Neural cell (in vitro differentiated cells): ENCODE measurements around the gene HNRNPR. TPM values are rescaled to one million over a fixed set of nuclear protein-coding genes. Genes with fewer than 3 reads are reported as not detected.

Experiments
- H2AFZ ChIP-seq: fragments of 200-600, 300-800 bp; sonication (generic), shearing (Covaris generic); 2 replicates; pipeline ENCODE4 v1.6.0; 2014; ENCODE audit warnings: low read depth, mild to moderate bottlenecking, antibody characterized with exemption, low read length, moderate library complexity
- H3F3A ChIP-seq: fragments of 200-600 bp; shearing (Covaris generic); 2 replicates; pipeline ENCODE4 v1.6.1; 2016; ENCODE audit warnings: mild to moderate bottlenecking, moderate library complexity, mixed read lengths, antibody characterized with exemption, low read length; ENCODE audit not compliant: insufficient read depth, poor library complexity, severe bottlenecking
- H3K27ac ChIP-seq: fragments of 200-600, 300-800 bp; sonication (generic), shearing (Covaris generic); 2 replicates; pipeline ENCODE4 v1.5.1; 2014; ENCODE audit warnings: mild to moderate bottlenecking, low read length, moderate library complexity
- H3K27me3 ChIP-seq: fragments of 300-800, 200-600 bp; sonication (generic), shearing (Covaris generic); 2 replicates; pipeline ENCODE4 v1.6.0; 2014; ENCODE audit warnings: mild to moderate bottlenecking, low read depth, low read length, moderate library complexity; ENCODE audit not compliant: insufficient read depth
- H3K36me3 ChIP-seq: fragments of 300-800, 200-600 bp; sonication (generic), shearing (Covaris generic); 2 replicates; pipeline ENCODE4 v1.5.1; 2014; ENCODE audit warnings: mild to moderate bottlenecking, antibody characterized with exemption, low read length, moderate library complexity; ENCODE audit not compliant: insufficient read depth
- H3K4me2 ChIP-seq: fragments of 300-800, 200-600 bp; sonication (generic), shearing (Covaris generic); 2 replicates; pipeline ENCODE4 v1.6.0; 2014; ENCODE audit warnings: mild to moderate bottlenecking, low read length
- H3K4me3 ChIP-seq: fragments of 300-800, 200-600 bp; sonication (generic), shearing (Covaris generic); 2 replicates; pipeline ENCODE4 v1.5.1; 2014; ENCODE audit warnings: mild to moderate bottlenecking, low read length, moderate library complexity
- H3K79me2 ChIP-seq: fragments of 200-600 bp; shearing (Covaris generic); replicated peaks from 2 replicates; pipeline ENCODE4 v1.6.0; 2014; ENCODE audit warnings: mild to moderate bottlenecking, low read length, moderate library complexity; ENCODE audit not compliant: insufficient read depth
- H3K9ac ChIP-seq: fragments of 300-800, 200-600 bp; sonication (generic), shearing (Covaris generic); 2 replicates; pipeline ENCODE4 v1.6.1; 2016; ENCODE audit warnings: mild to moderate bottlenecking, low read length, mixed read lengths
- H3K9me2 ChIP-seq: fragments of 200-600 bp; shearing (Covaris generic); 2 replicates; pipeline ENCODE4 v1.6.1; 2016; ENCODE audit warnings: mild to moderate bottlenecking, low read length, mixed read lengths; ENCODE audit not compliant: insufficient read depth
- H3K9me3 ChIP-seq: fragments of 200-600, 300-800 bp; sonication (generic), shearing (Covaris generic); 2 replicates; pipeline ENCODE4 v1.6.1; 2016; ENCODE audit warnings: mild to moderate bottlenecking, mixed run types, low read length, moderate library complexity, mixed read lengths
- H4K20me1 ChIP-seq: fragments of 200-600 bp; shearing (Covaris generic); 2 replicates; pipeline ENCODE4 v1.6.1; 2016; ENCODE audit warnings: mild to moderate bottlenecking, mixed run types; ENCODE audit not compliant: insufficient read depth
- CTCF ChIP-seq: fragments of 450-650 bp; IDR thresholded peaks from 2 replicates; pipeline ENCODE4 v1.5.1; 2014; ENCODE audit warnings: antibody characterized with exemption, mild to moderate bottlenecking, moderate library complexity; ENCODE audit not compliant: poor library complexity, severe bottlenecking
- EP300 ChIP-seq: fragments of 450-650 bp; conservative IDR thresholded peaks from 2 replicates; pipeline ENCODE4 v1.6.1; 2014; ENCODE audit warnings: antibody characterized with exemption, mild to moderate bottlenecking, moderate library complexity; ENCODE audit not compliant: poor library complexity, severe bottlenecking
- EZH2 ChIP-seq: fragments of 200-600, 300-800 bp; shearing (Covaris generic), sonication (generic); IDR thresholded peaks from 2 replicates; pipeline ENCODE4 v1.6.1; 2014; ENCODE audit warnings: antibody characterized with exemption, low read length, borderline replicate concordance, mild to moderate bottlenecking; ENCODE audit not compliant: insufficient read depth, poor library complexity, severe bottlenecking
- MXI1 ChIP-seq: fragments of 450-650 bp; conservative IDR thresholded peaks from 2 replicates; pipeline ENCODE4 v1.6.1; 2014; ENCODE audit warnings: antibody characterized with exemption, mild to moderate bottlenecking; ENCODE audit not compliant: poor library complexity, severe bottlenecking
- POLR2AphosphoS5 ChIP-seq: IDR thresholded peaks from 2 replicates; pipeline ENCODE4 v1.6.1; 2012
- RAD21 ChIP-seq: fragments of 450-650 bp; conservative IDR thresholded peaks from 2 replicates; pipeline ENCODE4 v1.6.1; 2014; ENCODE audit warnings: antibody characterized with exemption, mild to moderate bottlenecking, moderate library complexity
- REST ChIP-seq: IDR thresholded peaks from 2 replicates; pipeline ENCODE4 v1.6.1; 2012; ENCODE audit warnings: borderline replicate concordance
- SMC3 ChIP-seq: fragments of 450-650 bp; conservative IDR thresholded peaks from 2 replicates; pipeline ENCODE4 v1.6.1; 2014; ENCODE audit warnings: antibody characterized with exemption, mild to moderate bottlenecking, moderate library complexity; ENCODE audit not compliant: poor library complexity
- TAF1 ChIP-seq: IDR thresholded peaks from 2 replicates; pipeline ENCODE4 v1.6.1; 2012; ENCODE audit warnings: low read depth
- polyA plus RNA-seq: library from polyadenylated mRNA; depleted of rRNA; stranded (reverse); fragments of >200 nt; gene quantifications from 2 replicates; pipeline ENCODE4 v1.2.3, GENCODE V29; 2014

The HNRNPR gene
- polyA plus RNA-seq, 1 donor from 2014 or later = 345 TPM

- Histone ChIP-seq H3K9me2 (no peaks in the 10 kb centered on the region), H3F3A (no peaks in the 10 kb centered on the region), H3K27ac (no peak overlapping the region), H3K4me3 (no peak overlapping the region), H2AFZ (no peak overlapping the region), H3K9ac (no peak overlapping the region), H3K9me3 (peaks cover 33% of the 10 kb centered on the region), H3K36me3 (peaks cover 28% of the 10 kb centered on the region), H3K27me3 (no peaks in the 10 kb centered on the region), H3K79me2 (no peaks in the 10 kb centered on the region), H4K20me1 (no peaks in the 10 kb centered on the region), H3K4me2 (no peak overlapping the region)
- TF ChIP-seq REST = no peak
- TF ChIP-seq EP300 = no peak
Measured at GRCh38 chr1:23358310-23358875, 14.3 kb upstream of the HNRNPR start.

- Histone ChIP-seq H3K27me3 (no peaks in the 10 kb centered on the region), H3K9ac (no peak overlapping the region), H3K4me3 (peak overlapping the region; percentile 43), H2AFZ (no peak overlapping the region), H3K9me3 (peaks cover 26% of the 10 kb centered on the region), H3K9me2 (no peaks in the 10 kb centered on the region), H3K36me3 (peaks cover 21% of the 10 kb centered on the region), H3K4me2 (no peak overlapping the region), H3K27ac (no peak overlapping the region), H3F3A (no peaks in the 10 kb centered on the region), H4K20me1 (no peaks in the 10 kb centered on the region), H3K79me2 (no peaks in the 10 kb centered on the region)
- TF ChIP-seq REST (no peak), MXI1 (no peak), EP300 (no peak), EZH2 (no peak), SMC3 (no peak), TAF1 (no peak), RAD21 (no peak), CTCF (no peak), POLR2AphosphoS5 (no peak)
Measured at GRCh38 chr1:23357138-23357908, 13.2 kb upstream of the HNRNPR start.
